BLaER1 treated with 17β-estradiol and CSF1 and Interleukin-3, amounts not matched to agents 10 nM and 100 nM (cell line): ENCODE data around the gene IBA57.

ENCODE experiments used
- H3K27ac ChIP-seq, 11 experiments: shearing (Covaris generic); formaldehyde crosslinking; 2 replicates each; pipeline ENCODE4 v1.8.1; 2022
- H3K27me3 ChIP-seq, 11 experiments: shearing (Covaris generic); formaldehyde crosslinking; 2 replicates each; pipeline ENCODE4 v1.8.1; 2022
- H3K36me3 ChIP-seq, 11 experiments: shearing (Covaris generic); formaldehyde crosslinking; 2 replicates each; pipeline ENCODE4 v1.8.1; 2022
- H3K4me1 ChIP-seq, 10 experiments: shearing (Covaris generic); formaldehyde crosslinking; 2 replicates each; pipeline ENCODE4 v1.8.1; 2022
- H3K4me2 ChIP-seq, 11 experiments: shearing (Covaris generic); formaldehyde crosslinking; 2 replicates each; pipeline ENCODE4 v1.8.1; 2022
- H3K4me3 ChIP-seq, 10 experiments: shearing (Covaris generic); formaldehyde crosslinking; 2 replicates each; pipeline ENCODE4 v1.8.1; 2022
- H3K9ac ChIP-seq, 11 experiments: shearing (Covaris generic); formaldehyde crosslinking; 2 replicates each; pipeline ENCODE4 v1.8.1; 2022
- H3K9me3 ChIP-seq, 11 experiments: shearing (Covaris generic); formaldehyde crosslinking; replicated peaks in 1 of 11; 2 replicates each; pipeline ENCODE4 v1.8.1; 2022
- H4K20me1 ChIP-seq, 11 experiments: shearing (Covaris generic); formaldehyde crosslinking; 2 replicates each; pipeline ENCODE4 v1.8.1; 2022
- Cebpa-rat ChIP-seq, 11 experiments: shearing (Covaris generic); IDR thresholded peaks; 2 replicates each; pipeline ENCODE4 v1.8.1; 2022

Gene IBA57

GRCh38 chr1:228152097-228152917 is 13.3 kb upstream of the IBA57 start:
- peak overlapping the region in 8 of 11 experiments; percentile 2 to 44 (median 28); a peak in 5 of 22 replicates for H3K9ac ChIP-seq
- H3K9me3 ChIP-seq = no peaks in the 10 kb centered on the region

GRCh38 chr1:228152918-228153258 is 12.7 kb upstream of the IBA57 start:
- Histone ChIP-seq H4K20me1 (peaks cover 19 to 91% (median 59%) of the 10 kb centered on the region in 11 experiments; a peak in 20 of 22 replicates), H3K27me3 (no peaks in the 10 kb centered on the region), H3K4me2 (peak overlapping the region in 5 of 11 experiments; percentile 19 to 38 (median 28); a peak in 7 of 22 replicates), H3K9me3 (no peaks in the 10 kb centered on the region), H3K36me3 (peaks cover 3 to 30% (median 22%) of the 10 kb centered on the region in 11 experiments; a peak in 20 of 22 replicates), H3K4me1 (peaks cover 50 to 86% (median 73%) of the 10 kb centered on the region in 10 experiments), H3K9ac (peak overlapping the region in 3 of 11 experiments; percentile 17 to 44 (median 24); a peak in 2 of 22 replicates), H3K4me3 (no peak overlapping the region), H3K27ac (peak overlapping the region in 3 of 11 experiments; percentile 10 to 32 (median 26); a peak in 3 of 22 replicates)
- TF ChIP-seq Cebpa-rat (IDR thresholded peaks at IDR 0.05) = no peak

More at GRCh38 chr1:228152097-228152917, 13.3 kb upstream of the IBA57 start:
- no peaks in the 10 kb centered on the region for H3K27me3 ChIP-seq
- H4K20me1 ChIP-seq = peaks cover 25 to 97% (median 65%) of the 10 kb centered on the region in 11 experiments; a peak in 20 of 22 replicates
- H3K36me3 ChIP-seq = peaks cover 9 to 36% (median 28%) of the 10 kb centered on the region in 11 experiments; a peak in 21 of 22 replicates
- peak overlapping the region in 3 of 11 experiments; percentile 10 to 32 (median 26); a peak in 4 of 22 replicates for H3K27ac ChIP-seq
- H3K4me3 ChIP-seq = no peak overlapping the region
- no peak for TF ChIP-seq Cebpa-rat (IDR thresholded peaks at IDR 0.05)
- H3K4me1 ChIP-seq = peaks cover 54 to 87% (median 77%) of the 10 kb centered on the region in 10 experiments
- peak overlapping the region in 7 of 11 experiments; percentile 19 to 38 (median 24); a peak in 9 of 22 replicates for H3K4me2 ChIP-seq

GRCh38 chr1:228154021-228154669 is 11.5 kb upstream of the IBA57 start:
- no peak for TF ChIP-seq Cebpa-rat (IDR thresholded peaks at IDR 0.05)
- Histone ChIP-seq H3K9me3 (no peaks in the 10 kb centered on the region), H3K36me3 (peaks cover 0 to 18% (median 9%) of the 10 kb centered on the region in 11 experiments; a peak in 14 of 22 replicates), H3K4me2 (no peak overlapping the region), H3K4me1 (peaks cover 38 to 77% (median 61%) of the 10 kb centered on the region in 10 experiments), H3K27me3 (no peaks in the 10 kb centered on the region), H3K4me3 (no peak overlapping the region), H3K27ac (no peak overlapping the region), H4K20me1 (peaks cover 7 to 78% (median 46%) of the 10 kb centered on the region in 11 experiments; a peak in 18 of 22 replicates), H3K9ac (no peak overlapping the region)

GRCh38 chr1:228154670-228155571 is 10.7 kb upstream of the IBA57 start:
- H3K27ac ChIP-seq = no peak overlapping the region
- H3K36me3 ChIP-seq = peaks cover 0 to 10% (median 3%) of the 10 kb centered on the region in 11 experiments; a peak in 12 of 22 replicates
- TF ChIP-seq Cebpa-rat (IDR thresholded peaks at IDR 0.05) = no peak

GRCh38 chr1:228155596-228156514 is 9.7 kb upstream of the IBA57 start:
- Histone ChIP-seq H3K27ac (no peak overlapping the region), H3K27me3 (no peaks in the 10 kb centered on the region), H3K36me3 (peaks cover 0 to under 1% (median 0%) of the 10 kb centered on the region in 11 experiments; a peak in 4 of 22 replicates), H3K9ac (peak overlapping the region in 2 of 11 experiments; percentile 38 to 57; a peak in 4 of 22 replicates), H3K4me3 (no peak overlapping the region; a peak in 1 of 20 replicates), H3K4me1 (peaks cover 25 to 66% (median 49%) of the 10 kb centered on the region in 10 experiments), H4K20me1 (peaks cover 0 to 61% (median 32%) of the 10 kb centered on the region in 11 experiments; a peak in 13 of 22 replicates), H3K4me2 (peak overlapping the region; percentile 54 to 83 (median 73)), H3K9me3 (no peaks in the 10 kb centered on the region)
- TF ChIP-seq Cebpa-rat (IDR thresholded peaks at IDR 0.05) = no peak

More at GRCh38 chr1:228154670-228155571, 10.7 kb upstream of the IBA57 start:
- peaks cover 30 to 69% (median 53%) of the 10 kb centered on the region in 10 experiments for H3K4me1 ChIP-seq
- H3K4me3 ChIP-seq = no peak overlapping the region
- H3K9ac ChIP-seq = no peak overlapping the region
- H3K9me3 ChIP-seq = no peaks in the 10 kb centered on the region
- peak overlapping the region in 10 of 11 experiments; percentile 35 to 83 (median 74); a peak in 13 of 22 replicates for H3K4me2 ChIP-seq
- H3K27me3 ChIP-seq = no peaks in the 10 kb centered on the region
- H4K20me1 ChIP-seq = peaks cover 6 to 70% (median 39%) of the 10 kb centered on the region in 11 experiments; a peak in 15 of 22 replicates

GRCh38 chr1:228156515-228156881 is 9.1 kb upstream of the IBA57 start:
- Histone ChIP-seq H4K20me1 (peaks cover 0 to 55% (median 30%) of the 10 kb centered on the region in 11 experiments; a peak in 12 of 22 replicates), H3K9me3 (no peaks in the 10 kb centered on the region), H3K4me2 (peak overlapping the region; percentile 54 to 83 (median 73)), H3K27ac (peak overlapping the region in 4 of 11 experiments; percentile 15 to 56 (median 30); a peak in 7 of 22 replicates), H3K9ac (peak overlapping the region in 6 of 11 experiments; percentile 24 to 57 (median 45); a peak in 8 of 22 replicates), H3K4me1 (peaks cover 28 to 64% (median 50%) of the 10 kb centered on the region in 10 experiments), H3K4me3 (no peak overlapping the region; a peak in 2 of 20 replicates), H3K27me3 (no peaks in the 10 kb centered on the region), H3K36me3 (no peaks in the 10 kb centered on the region)
- no peak for TF ChIP-seq Cebpa-rat (IDR thresholded peaks at IDR 0.05)
